ENCODE data around the gene FANCD2.
"Not testable (repeated sequence)": the region's sequence is repeated elsewhere in the genome, so short reads cannot be mapped to it uniquely, and the experiment has no call there.

FANCD2 gene

GRCh38 chr3:10015461-10015904, 10.8 kb upstream of the FANCD2 start:
- DNase-seq: peak; percentile 90

- peak; percentile 61 for DNase-seq
Measured at GRCh38 chr3:10017636-10018292, 8.5 kb upstream of the FANCD2 start.

- not testable (repeated sequence) for DNase-seq
Measured at GRCh38 chr3:10018806-10019205, 7.4 kb upstream of the FANCD2 start.

- DNase-seq: no peak
Measured at GRCh38 chr3:10019326-10019725, 6.9 kb upstream of the FANCD2 start.

- DNase-seq: no peak
Measured at GRCh38 chr3:10021856-10022775, 4.1 kb upstream of the FANCD2 start.

GRCh38 chr3:10023587-10024310, 2.5 kb upstream of the FANCD2 start:
- DNase-seq: peak; percentile 49

- DNase-seq: no peak
Measured at GRCh38 chr3:10025205-10026083, 793 bp upstream of the FANCD2 start.

GRCh38 chr3:10041034-10041433, 14.8 kb downstream of the FANCD2 start:
- no peak for DNase-seq

- no peak for DNase-seq
Measured at GRCh38 chr3:10047876-10048275, 21.6 kb downstream of the FANCD2 start.

GRCh38 chr3:10053054-10053453, 26.8 kb downstream of the FANCD2 start:
- not testable (repeated sequence) for DNase-seq

- no peak for DNase-seq
Measured at GRCh38 chr3:10055097-10055496, 28.9 kb downstream of the FANCD2 start.

- DNase-seq: not testable (repeated sequence)
Measured at GRCh38 chr3:10070077-10070476, 43.8 kb downstream of the FANCD2 start.

GRCh38 chr3:10074666-10075065, 48.4 kb downstream of the FANCD2 start:
- DNase-seq: no peak

GRCh38 chr3:10081871-10082270, 55.6 kb downstream of the FANCD2 start:
- DNase-seq: no peak

- no peak for DNase-seq
Measured at GRCh38 chr3:10085738-10086137, 59.5 kb downstream of the FANCD2 start.

- peak; percentile 2 for DNase-seq
Measured at GRCh38 chr3:10088256-10088655, 62.0 kb downstream of the FANCD2 start.

GRCh38 chr3:10090179-10090578, 63.9 kb downstream of the FANCD2 start:
- DNase-seq: no peak

- not testable (repeated sequence) for DNase-seq
Measured at GRCh38 chr3:10090774-10091173, 64.5 kb downstream of the FANCD2 start.

- DNase-seq: not testable (repeated sequence)
Measured at GRCh38 chr3:10091387-10091786, 65.2 kb downstream of the FANCD2 start.

GRCh38 chr3:10093678-10094077, 67.4 kb downstream of the FANCD2 start:
- no peak for DNase-seq

- DNase-seq: no peak
Measured at GRCh38 chr3:10099041-10099440, 72.8 kb downstream of the FANCD2 start.

- no peak for DNase-seq
Measured at GRCh38 chr3:10106919-10107318, 80.7 kb downstream of the FANCD2 start.

Measured in fibroblast of skin of scalp (primary cell).